ENCODE data around the gene IKBKG. TPM values are rescaled to one million over a fixed set of nuclear protein-coding genes. Genes with fewer than 3 reads are reported as not detected.

The IKBKG gene
- total and polyA plus RNA-seq, 2 of the 13 experiments (the other 11 are each of a cell fraction or from before 2014, with no cell fraction given) = 30.6 to 44.3 TPM

- 0 out of 2 replicates have a peak, but pooled peaks cover 6% of the 10 kb centered on the region for H3K4me1 ChIP-seq (ENCODE audit: insufficient read depth, low read length)
- no peak overlapping the region for H3K4me2 ChIP-seq (ENCODE audit: low read depth, low read length)
- FAIRE-seq (no peak), DNase-seq (ENCODE audit: low spot score) (no peak), ATAC-seq (no peak)
- H3K36me3 ChIP-seq (replicated peaks in 1 of 2; ENCODE audit: control insufficient read depth in 1 of 2, insufficient read depth in 2 of 2, low read length in 2 of 2) = no peaks in the 10 kb centered on the region
- no peaks in the 10 kb centered on the region for H3K79me2 ChIP-seq (ENCODE audit: insufficient read depth, low read length)
- no peaks in the 10 kb centered on the region for H4K20me1 ChIP-seq (ENCODE audit: insufficient read depth, low read length)
- intact Hi-C loops (cut with micrococcal nuclease; ENCODE audit: unreplicated experiment) = no loop called here
- no peaks in the 10 kb centered on the region for H3K27me3 ChIP-seq (ENCODE audit: control insufficient read depth in 1 of 2, insufficient read depth in 2 of 2, low read length in 2 of 2)
- ChIA-PET CTCF (ENCODE audit: low intra/inter-chr PET ratio, low total read pairs) (no interaction called here), POLR2A (no interaction called here)
- H3K27ac ChIP-seq (ENCODE audit: extremely low read length, insufficient read depth, low read length) = no peak overlapping the region
- H3K9ac ChIP-seq (ENCODE audit: insufficient read depth, low read depth, low read length) = no peak overlapping the region
- WGBS (ENCODE audit: low lambda C conversion rate) = no CpG with 5 or more reads among the region's 12 CpGs
- BruUV-seq (replicated peaks) = no TSS peak
- no peak overlapping the region for H3K4me3 ChIP-seq (replicated peaks in 1 of 3; ENCODE audit: insufficient read depth in 1 of 3, low read depth in 2 of 3, low read length in 3 of 3)
- no peak overlapping the region for H2AFZ ChIP-seq (ENCODE audit: low read length)
- in situ Hi-C loops (cut with HindIII; ENCODE audit: extremely low pct_ligation_motif_present, low pct_unique_long_range_greater_than_20kb) = no loop called here
- no peaks in the 10 kb centered on the region for H3K9me3 ChIP-seq (ENCODE audit: low read length)
- TF ChIP-seq SP2 (CRISPR knock-in tag; IDR thresholded peaks at IDR 0.05) (no peak), ZEB1 (IDR thresholded peaks at IDR 0.05; ENCODE audit: insufficient replicate concordance, low read depth) (no peak), KDM1A (CRISPR knock-in tag; IDR thresholded peaks at IDR 0.05) (no peak), ZNF280D (CRISPR knock-in tag; IDR thresholded peaks at IDR 0.05) (no peak), MED13 (CRISPR knock-in tag; IDR thresholded peaks at IDR 0.05) (no peak), KLF16 (CRISPR knock-in tag; IDR thresholded peaks at IDR 0.05) (no peak), DNMT3B (CRISPR knock-in tag; conservative IDR thresholded peaks at IDR 0.05) (no peak), ZNF749 (CRISPR knock-in tag; IDR thresholded peaks at IDR 0.05; ENCODE audit: borderline replicate concordance) (no peak)
- TF ChIP-seq, protein P1, sequence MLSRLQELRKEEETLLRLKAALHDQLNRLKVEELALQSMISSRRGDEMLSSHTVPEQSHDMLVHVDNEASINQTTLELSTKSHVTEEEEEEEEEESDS (CRISPR knock-in tag; IDR thresholded peaks at IDR 0.05; ENCODE audit: borderline replicate concordance) = no peak
Measured at GRCh38 chrX:154505734-154506133, 41.7 kb upstream of the IKBKG start.
